OCI-LY7 (cell line): ENCODE data around the gene RRBP1. TPM values are rescaled to one million over a fixed set of nuclear protein-coding genes. Genes with fewer than 3 reads are reported as not detected.

Experiments
- BruUV-seq: library from RNA; stranded (reverse); fragments of 400-500 nt; replicated peaks from 2 replicates; lab custom pipeline; 2021; lab: Mats Ljungman, UMichigan
- CTCF ChIA-PET: fragments of 300-600 bp; sonication (Branson Sonifier 250); formaldehyde crosslinking; loops from one replicate; lab custom pipeline; 2022; ENCODE audit warnings: antibody characterized with exemption; ENCODE audit not compliant: unreplicated experiment; lab: Charles Lee
- POLR2A ChIA-PET: fragments of 300-600 bp; sonication (Branson Sonifier 250); formaldehyde crosslinking; loops from one replicate; lab custom pipeline; 2022; ENCODE audit warnings: antibody characterized with exemption; lab: Charles Lee
- DNase-seq: peaks from one replicate; pipeline ENCODE4 v3.0.0-alpha.2; 2015; ENCODE audit warnings: low spot score
- H2AFZ ChIP-seq: fragments of 200-600 bp; sonication (generic), shearing (Covaris generic); 2 replicates; pipeline ENCODE4 v1.6.1; 2014; ENCODE audit warnings: mild to moderate bottlenecking, antibody characterized with exemption, low read length, moderate library complexity
- H3K27ac ChIP-seq: fragments of 200-600 bp; sonication (generic); 2 replicates; pipeline ENCODE4 v1.5.1; 2014; ENCODE audit warnings: mixed run types, low read depth, mild to moderate bottlenecking, moderate library complexity, low read length, inconsistent platforms; ENCODE audit not compliant: poor library complexity, severe bottlenecking
- H3K36me3 ChIP-seq: fragments of 200-600 bp; sonication (generic); 2 replicates; pipeline ENCODE4 v1.6.1; 2014; ENCODE audit warnings: mild to moderate bottlenecking, antibody characterized with exemption, low read length, moderate library complexity, mixed read lengths; ENCODE audit not compliant: insufficient read depth
- H3K4me1 ChIP-seq: fragments of 200-600 bp; sonication (generic); 2 replicates; pipeline ENCODE4 v1.5.1; 2014; ENCODE audit warnings: mild to moderate bottlenecking, low read length; ENCODE audit not compliant: insufficient read depth, poor library complexity, severe bottlenecking
- H3K4me2 ChIP-seq: fragments of 200-600 bp; sonication (generic); 2 replicates; pipeline ENCODE4 v1.6.1; 2014; ENCODE audit warnings: mild to moderate bottlenecking, low read length
- H3K4me3 ChIP-seq: fragments of 200-600 bp; sonication (generic); 2 replicates; pipeline ENCODE4 v1.5.1; 2014; ENCODE audit warnings: mild to moderate bottlenecking, low read depth, low read length; ENCODE audit not compliant: poor library complexity, severe bottlenecking
- H3K79me2 ChIP-seq: fragments of 200-600 bp; sonication (generic); 2 replicates; pipeline ENCODE4 v1.6.1; 2016; ENCODE audit warnings: low read depth, mild to moderate bottlenecking, low read length, moderate library complexity, mixed read lengths; ENCODE audit not compliant: insufficient read depth
- H3K9me2 ChIP-seq: fragments of 200-600 bp; sonication (generic); 2 replicates; pipeline ENCODE4 v1.6.1; 2016; ENCODE audit warnings: mild to moderate bottlenecking, low read length, mixed read lengths; ENCODE audit not compliant: insufficient read depth
- H3K9me3 ChIP-seq: fragments of 200-600 bp; sonication (generic); 2 replicates; pipeline ENCODE4 v1.6.1; 2014; ENCODE audit warnings: mild to moderate bottlenecking, mixed run types, low read length, mixed read lengths
- H4K20me1 ChIP-seq: fragments of 200-600 bp; sonication (generic); 2 replicates; pipeline ENCODE4 v1.6.1; 2014; ENCODE audit warnings: mild to moderate bottlenecking, antibody characterized with exemption, low read length, moderate library complexity, mixed read lengths; ENCODE audit not compliant: insufficient read depth
- EZH2phosphoT487 ChIP-seq: fragments of 200-600 bp; sonication (generic); IDR thresholded peaks from 2 replicates; pipeline ENCODE4 v1.6.1; 2018; ENCODE audit warnings: low read depth, borderline replicate concordance, mild to moderate bottlenecking, mixed run types, antibody characterized with exemption, low read length, moderate library complexity, mixed read lengths
- intact Hi-C: fragments of 100-400 bp; cut with micrococcal nuclease; formaldehyde crosslinking; loops from one replicate; pipeline ENCODE4 v1.10.0; 2022; ENCODE audit not compliant: unreplicated experiment
- total RNA-seq, 2 experiments: library from RNA; depleted of rRNA in 1 of 2; stranded (reverse); fragments of >200 nt in 1 of 2; shearing (Covaris generic) in 1 of 2; gene quantifications; 2 replicates each; pipeline ENCODE4 v1.2.3, GENCODE V29; 2014 to 2022
- TF ChIP-seq, protein P1 (sequence below): fragments of 200-600 bp; sonication (generic); conservative IDR thresholded peaks from 2 replicates; pipeline ENCODE4 v1.5.1; 2014; ENCODE audit warnings: mild to moderate bottlenecking, antibody characterized with exemption, low read length, moderate library complexity, mixed read lengths

RRBP1 gene
- total RNA-seq, 2 experiments from 2014 or later: 13.6 to 46.3 TPM

DNA sequence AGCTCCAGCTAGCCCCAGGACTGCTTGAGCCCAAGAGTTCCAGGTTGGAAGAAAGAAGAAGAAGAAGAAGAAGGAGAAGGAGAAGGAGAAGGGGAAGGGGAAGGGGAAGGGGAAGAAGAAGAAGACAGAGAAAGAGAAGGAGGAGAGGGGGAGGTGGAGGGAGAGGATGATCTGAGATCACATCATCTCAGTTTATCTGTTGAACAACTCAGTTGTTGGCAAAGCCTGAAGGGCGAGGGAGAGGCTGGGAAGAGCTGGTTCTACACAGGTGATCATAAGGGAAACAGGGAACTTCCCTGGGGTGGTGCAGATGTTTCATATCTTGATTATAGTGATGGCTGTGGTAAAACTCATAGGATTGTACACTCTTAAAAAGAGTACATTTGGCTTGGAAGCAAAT lies 3.1 kb upstream of the RRBP1 start:
- TF ChIP-seq, protein P1, sequence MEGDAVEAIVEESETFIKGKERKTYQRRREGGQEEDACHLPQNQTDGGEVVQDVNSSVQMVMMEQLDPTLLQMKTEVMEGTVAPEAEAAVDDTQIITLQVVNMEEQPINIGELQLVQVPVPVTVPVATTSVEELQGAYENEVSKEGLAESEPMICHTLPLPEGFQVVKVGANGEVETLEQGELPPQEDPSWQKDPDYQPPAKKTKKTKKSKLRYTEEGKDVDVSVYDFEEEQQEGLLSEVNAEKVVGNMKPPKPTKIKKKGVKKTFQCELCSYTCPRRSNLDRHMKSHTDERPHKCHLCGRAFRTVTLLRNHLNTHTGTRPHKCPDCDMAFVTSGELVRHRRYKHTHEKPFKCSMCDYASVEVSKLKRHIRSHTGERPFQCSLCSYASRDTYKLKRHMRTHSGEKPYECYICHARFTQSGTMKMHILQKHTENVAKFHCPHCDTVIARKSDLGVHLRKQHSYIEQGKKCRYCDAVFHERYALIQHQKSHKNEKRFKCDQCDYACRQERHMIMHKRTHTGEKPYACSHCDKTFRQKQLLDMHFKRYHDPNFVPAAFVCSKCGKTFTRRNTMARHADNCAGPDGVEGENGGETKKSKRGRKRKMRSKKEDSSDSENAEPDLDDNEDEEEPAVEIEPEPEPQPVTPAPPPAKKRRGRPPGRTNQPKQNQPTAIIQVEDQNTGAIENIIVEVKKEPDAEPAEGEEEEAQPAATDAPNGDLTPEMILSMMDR: no peak
- TF ChIP-seq EZH2phosphoT487: no peak
- Histone ChIP-seq H3K27ac (no peak overlapping the region), H3K4me2 (no peak overlapping the region), H3K79me2 (no peaks in the 10 kb centered on the region), H4K20me1 (peaks cover 6% of the 10 kb centered on the region), H3K4me3 (no peak overlapping the region), H2AFZ (no peak overlapping the region), H3K9me2 (no peaks in the 10 kb centered on the region), H3K9me3 (no peaks in the 10 kb centered on the region), H3K36me3 (no peaks in the 10 kb centered on the region), H3K4me1 (peaks cover 12% of the 10 kb centered on the region)
- intact Hi-C loops: no loop called here
- DNase-seq: no peak
- ChIA-PET CTCF (interaction anchor here (0.5 kb wide), 1 partner anchor 67 kb away, joined by 4 read pairs; no protein-coding TSS in a partner anchor), POLR2A (no interaction called here)
- no TSS peak for BruUV-seq

- Histone ChIP-seq H3K9me3 (no peaks in the 10 kb centered on the region), H3K4me3 (no peak overlapping the region), H3K79me2 (no peaks in the 10 kb centered on the region), H3K4me2 (no peak overlapping the region), H3K9me2 (no peaks in the 10 kb centered on the region), H4K20me1 (peaks cover 8% of the 10 kb centered on the region), H3K36me3 (no peaks in the 10 kb centered on the region), H2AFZ (no peak overlapping the region), H3K27ac (no peak overlapping the region), H3K4me1 (peaks cover 15% of the 10 kb centered on the region)
- BruUV-seq: no TSS peak
- no peak for DNase-seq
- TF ChIP-seq EZH2phosphoT487: no peak
- TF ChIP-seq, protein P1: no peak
- intact Hi-C loops: no loop called here
- POLR2A ChIA-PET: no interaction called here
- CTCF ChIA-PET: no interaction called here
Measured at GRCh38 chr20:17684077-17684888, 2.2 kb upstream of the RRBP1 start.
